Measurements from ENCODE around the gene GPRC5C.

GPRC5C gene

DNA sequence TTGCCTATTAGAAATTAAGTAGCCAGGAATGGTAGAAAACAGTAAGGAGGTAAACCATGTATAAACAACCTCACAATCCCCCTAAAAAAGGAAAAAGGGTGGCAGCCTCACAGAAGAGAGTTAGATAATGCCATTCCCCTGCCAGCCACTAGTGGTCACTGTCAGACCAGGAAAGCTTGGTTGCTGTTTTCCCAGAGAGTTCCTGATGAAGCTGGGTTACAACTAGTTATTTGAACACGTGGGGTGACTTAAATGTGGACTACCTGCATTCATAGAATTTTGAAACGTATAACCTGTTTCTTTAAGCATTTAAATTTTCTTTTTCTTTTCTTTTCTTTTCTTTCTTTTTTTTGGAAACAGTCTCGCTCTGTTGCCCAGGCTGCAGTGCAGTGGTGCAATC lies 5.8 kb downstream of the GPRC5C start:
- Histone ChIP-seq H4K20me1 (ENCODE audit: insufficient read depth, low read length) (no peaks in the 10 kb centered on the region), H3K27ac (ENCODE audit: low read length) (no peak overlapping the region)

DNA sequence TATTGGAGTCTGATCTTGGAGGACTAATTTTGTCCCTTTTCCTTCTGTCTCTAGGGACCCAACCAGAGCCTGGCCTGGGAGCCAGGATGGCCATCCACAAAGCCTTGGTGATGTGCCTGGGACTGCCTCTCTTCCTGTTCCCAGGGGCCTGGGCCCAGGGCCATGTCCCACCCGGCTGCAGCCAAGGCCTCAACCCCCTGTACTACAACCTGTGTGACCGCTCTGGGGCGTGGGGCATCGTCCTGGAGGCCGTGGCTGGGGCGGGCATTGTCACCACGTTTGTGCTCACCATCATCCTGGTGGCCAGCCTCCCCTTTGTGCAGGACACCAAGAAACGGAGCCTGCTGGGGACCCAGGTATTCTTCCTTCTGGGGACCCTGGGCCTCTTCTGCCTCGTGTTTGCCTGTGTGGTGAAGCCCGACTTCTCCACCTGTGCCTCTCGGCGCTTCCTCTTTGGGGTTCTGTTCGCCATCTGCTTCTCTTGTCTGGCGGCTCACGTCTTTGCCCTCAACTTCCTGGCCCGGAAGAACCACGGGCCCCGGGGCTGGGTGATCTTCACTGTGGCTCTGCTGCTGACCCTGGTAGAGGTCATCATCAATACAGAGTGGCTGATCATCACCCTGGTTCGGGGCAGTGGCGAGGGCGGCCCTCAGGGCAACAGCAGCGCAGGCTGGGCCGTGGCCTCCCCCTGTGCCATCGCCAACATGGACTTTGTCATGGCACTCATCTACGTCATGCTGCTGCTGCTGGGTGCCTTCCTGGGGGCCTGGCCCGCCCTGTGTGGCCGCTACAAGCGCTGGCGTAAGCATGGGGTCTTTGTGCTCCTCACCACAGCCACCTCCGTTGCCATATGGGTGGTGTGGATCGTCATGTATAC lies 8.0 kb downstream of the GPRC5C start:
- Histone ChIP-seq H3K4me1 (ENCODE audit: low read length) (no peaks in the 10 kb centered on the region), H3K79me2 (ENCODE audit: low read length) (no peaks in the 10 kb centered on the region), H4K20me1 (ENCODE audit: insufficient read depth, low read length) (no peaks in the 10 kb centered on the region), H3K27ac (ENCODE audit: low read length) (no peak overlapping the region), H3K27me3 (ENCODE audit: low read depth, low read length) (no peaks in the 10 kb centered on the region), H2AFZ (ENCODE audit: low read depth, low read length) (no peak overlapping the region), H3K9me3 (ENCODE audit: insufficient read depth, low read length) (peaks cover 8% of the 10 kb centered on the region; the same call in 1 of the 2 replicates), H3K9ac (ENCODE audit: low read length) (no peak overlapping the region), H3K4me3 (ENCODE audit: low read length) (no peak overlapping the region), H3K36me3 (replicated peaks; ENCODE audit: low read depth, low read length) (no peaks in the 10 kb centered on the region), H3K4me2 (ENCODE audit: low read length) (no peak overlapping the region)
- TF ChIP-seq, protein P1, sequence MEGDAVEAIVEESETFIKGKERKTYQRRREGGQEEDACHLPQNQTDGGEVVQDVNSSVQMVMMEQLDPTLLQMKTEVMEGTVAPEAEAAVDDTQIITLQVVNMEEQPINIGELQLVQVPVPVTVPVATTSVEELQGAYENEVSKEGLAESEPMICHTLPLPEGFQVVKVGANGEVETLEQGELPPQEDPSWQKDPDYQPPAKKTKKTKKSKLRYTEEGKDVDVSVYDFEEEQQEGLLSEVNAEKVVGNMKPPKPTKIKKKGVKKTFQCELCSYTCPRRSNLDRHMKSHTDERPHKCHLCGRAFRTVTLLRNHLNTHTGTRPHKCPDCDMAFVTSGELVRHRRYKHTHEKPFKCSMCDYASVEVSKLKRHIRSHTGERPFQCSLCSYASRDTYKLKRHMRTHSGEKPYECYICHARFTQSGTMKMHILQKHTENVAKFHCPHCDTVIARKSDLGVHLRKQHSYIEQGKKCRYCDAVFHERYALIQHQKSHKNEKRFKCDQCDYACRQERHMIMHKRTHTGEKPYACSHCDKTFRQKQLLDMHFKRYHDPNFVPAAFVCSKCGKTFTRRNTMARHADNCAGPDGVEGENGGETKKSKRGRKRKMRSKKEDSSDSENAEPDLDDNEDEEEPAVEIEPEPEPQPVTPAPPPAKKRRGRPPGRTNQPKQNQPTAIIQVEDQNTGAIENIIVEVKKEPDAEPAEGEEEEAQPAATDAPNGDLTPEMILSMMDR (IDR thresholded peaks at IDR 0.05; ENCODE audit: low read depth, low read length) = no peak
- no peak for TF ChIP-seq EZH2phosphoT487 (IDR thresholded peaks at IDR 0.05; ENCODE audit: low read depth)

More for the DNA sequence above, 5.8 kb downstream of the GPRC5C start:
- no peak for TF ChIP-seq EZH2phosphoT487 (IDR thresholded peaks at IDR 0.05; ENCODE audit: low read depth)
- TF ChIP-seq, protein P1 (IDR thresholded peaks at IDR 0.05; ENCODE audit: low read depth, low read length) = peak; percentile 52
- no peak overlapping the region for H3K9ac ChIP-seq (ENCODE audit: low read length)
- H3K36me3 ChIP-seq (replicated peaks; ENCODE audit: low read depth, low read length) = no peaks in the 10 kb centered on the region
- no peaks in the 10 kb centered on the region for H3K27me3 ChIP-seq (ENCODE audit: low read depth, low read length)
- H3K4me3 ChIP-seq (ENCODE audit: low read length) = no peak overlapping the region
- no peak overlapping the region for H3K4me2 ChIP-seq (ENCODE audit: low read length)
- no peak overlapping the region for H2AFZ ChIP-seq (ENCODE audit: low read depth, low read length)
- H3K9me3 ChIP-seq (ENCODE audit: insufficient read depth, low read length) = peaks cover 8% of the 10 kb centered on the region; the same call in 1 of the 2 replicates
- H3K4me1 ChIP-seq (ENCODE audit: low read length) = no peaks in the 10 kb centered on the region
- H3K79me2 ChIP-seq (ENCODE audit: low read length) = no peaks in the 10 kb centered on the region

DNA sequence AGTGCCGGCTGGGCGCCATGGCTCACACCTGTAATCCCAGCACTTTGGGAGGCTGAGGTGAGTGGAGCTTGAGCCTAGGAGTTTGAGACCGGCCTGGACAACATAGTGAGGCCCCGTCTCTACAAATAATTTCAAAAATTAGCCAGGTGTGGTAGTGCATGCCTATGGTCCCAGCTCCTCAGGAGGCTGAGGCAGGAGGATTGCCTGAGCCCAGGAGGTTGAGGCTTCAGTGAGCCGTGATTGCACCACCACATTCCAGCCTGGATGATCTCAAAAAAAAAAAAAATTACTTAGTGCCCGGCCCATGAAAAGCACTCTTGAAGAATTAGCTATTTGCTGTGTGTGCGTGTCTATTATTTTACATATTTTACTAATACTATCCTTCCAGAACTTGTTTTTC lies 9.6 kb downstream of the GPRC5C start:
- Histone ChIP-seq H3K4me1 (ENCODE audit: low read length) (no peaks in the 10 kb centered on the region), H3K79me2 (ENCODE audit: low read length) (no peaks in the 10 kb centered on the region), H3K9ac (ENCODE audit: low read length) (no peak overlapping the region), H3K36me3 (replicated peaks; ENCODE audit: low read depth, low read length) (no peaks in the 10 kb centered on the region), H2AFZ (ENCODE audit: low read depth, low read length) (no peak overlapping the region), H3K4me3 (ENCODE audit: low read length) (no peak overlapping the region), H3K4me2 (ENCODE audit: low read length) (no peak overlapping the region), H3K27ac (ENCODE audit: low read length) (no peak overlapping the region), H3K9me3 (ENCODE audit: insufficient read depth, low read length) (peaks cover 8% of the 10 kb centered on the region; the same call in 1 of the 2 replicates), H3K27me3 (ENCODE audit: low read depth, low read length) (no peaks in the 10 kb centered on the region), H4K20me1 (ENCODE audit: insufficient read depth, low read length) (no peaks in the 10 kb centered on the region)
- TF ChIP-seq, protein P1 (IDR thresholded peaks at IDR 0.05; ENCODE audit: low read depth, low read length) = no peak
- no peak for TF ChIP-seq EZH2phosphoT487 (IDR thresholded peaks at IDR 0.05; ENCODE audit: low read depth)

DNA sequence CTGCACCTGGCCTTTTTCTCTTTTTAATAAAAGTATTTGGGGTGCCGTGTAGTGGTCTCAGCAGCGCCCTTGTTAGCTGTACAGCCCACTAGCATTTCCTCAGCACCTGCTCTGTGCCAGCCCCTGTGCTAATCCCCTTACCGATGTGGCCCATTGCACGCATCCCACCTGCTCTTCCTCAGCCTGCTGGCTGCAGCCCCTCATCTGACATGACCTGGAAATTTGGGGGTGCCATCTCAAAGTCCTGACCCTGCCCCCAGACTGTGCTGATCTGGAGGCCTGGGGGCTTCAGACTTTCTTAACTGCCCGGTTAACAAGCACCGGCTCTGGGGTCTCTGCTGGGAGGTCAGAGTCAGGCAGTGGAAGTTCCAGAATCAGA lies 10.4 kb downstream of the GPRC5C start:
- Histone ChIP-seq H3K4me1 (ENCODE audit: low read length) (no peaks in the 10 kb centered on the region), H3K79me2 (ENCODE audit: low read length) (no peaks in the 10 kb centered on the region), H3K27ac (ENCODE audit: low read length) (no peak overlapping the region), H3K4me3 (ENCODE audit: low read length) (no peak overlapping the region), H3K4me2 (ENCODE audit: low read length) (no peak overlapping the region), H2AFZ (ENCODE audit: low read depth, low read length) (no peak overlapping the region), H3K27me3 (ENCODE audit: low read depth, low read length) (no peaks in the 10 kb centered on the region), H4K20me1 (ENCODE audit: insufficient read depth, low read length) (no peaks in the 10 kb centered on the region), H3K9ac (ENCODE audit: low read length) (no peak overlapping the region), H3K9me3 (ENCODE audit: insufficient read depth, low read length) (peaks cover 6% of the 10 kb centered on the region; the same call in 1 of the 2 replicates), H3K36me3 (replicated peaks; ENCODE audit: low read depth, low read length) (no peaks in the 10 kb centered on the region)
- TF ChIP-seq EZH2phosphoT487 (IDR thresholded peaks at IDR 0.05; ENCODE audit: low read depth) = no peak
- TF ChIP-seq, protein P1 (IDR thresholded peaks at IDR 0.05; ENCODE audit: low read depth, low read length) = no peak

All from OCI-LY3 (cell line).